K562 (cell line): ENCODE results near the gene PLAGL1. TPM values are rescaled to one million over a fixed set of nuclear protein-coding genes. Genes with fewer than 3 reads are reported as not detected.

ENCODE experiments used
- ATAC-seq: fragments of 200-7000 bp; cut with Tn5 transposase; 3 replicates; pipeline ENCODE4 v1.9.1; 2020; ENCODE audit warnings: moderate library complexity
- BruUV-seq: library from RNA; stranded (reverse); fragments of 400-500 nt; replicated peaks from 2 replicates; lab custom pipeline; 2021; lab: Mats Ljungman, UMichigan
- CTCF ChIA-PET: fragments of 300-600 bp; formaldehyde crosslinking; extraction: SDS; loops from one replicate; lab custom pipeline; 2021; ENCODE audit warnings: low intra/inter-chr PET ratio; lab: Yijun Ruan, JAX
- POLR2A ChIA-PET: fragments of 300-600, 350-650 bp; sonication (Branson Sonifier 250); formaldehyde crosslinking; extraction: SDS; loops from one replicate; lab custom pipeline; 2021; ENCODE audit warnings: antibody characterized with exemption, inconsistent platforms; lab: Yijun Ruan, JAX
- DNase-seq, 4 experiments: peaks; one replicate each; pipeline versions ENCODE4 v3.0.0 to v3.0.0-alpha.2; 2011 to 2018; ENCODE audit warnings: low spot score in 3 of 4, mixed read lengths in 3 of 4; ENCODE audit errors: extremely low read depth in 1 of 4
- FAIRE-seq: peaks from 2 replicates; lab custom pipeline; 2011; peaks lifted over from hg19 to GRCh38; lab: Jason Lieb, UNC
- H2AFZ ChIP-seq: 2 replicates; pipeline ENCODE4 v1.6.0; 2011; ENCODE audit warnings: low read depth, low read length, control low read depth, inconsistent platforms
- H3K27ac ChIP-seq: fragments of 200-600 bp; 3 replicates; pipeline ENCODE4 v1.8.0; 2011; ENCODE audit warnings: low read depth, mild to moderate bottlenecking, control low read depth, inconsistent platforms, low read length, moderate library complexity, mixed read lengths; ENCODE audit errors: extremely low read depth
- H3K27me3 ChIP-seq, 2 experiments: fragments of 300-600 bp in 1 of 2; 2 replicates in 1 of 2; 3 replicates in 1 of 2; pipeline versions ENCODE4 v1.6.0 to v1.8.0; 2011; ENCODE audit warnings: inconsistent platforms in 2 of 2, low read length in 2 of 2, mild to moderate bottlenecking in 1 of 2, mixed read lengths in 1 of 2, moderate library complexity in 1 of 2; ENCODE audit not compliant: control insufficient read depth in 2 of 2, insufficient read depth in 2 of 2
- H3K36me3 ChIP-seq: fragments of 300-600 bp; 3 replicates; pipeline ENCODE4 v1.8.0; 2011; ENCODE audit warnings: mild to moderate bottlenecking, low read length, inconsistent platforms; ENCODE audit not compliant: control insufficient read depth, insufficient read depth
- H3K4me1 ChIP-seq, 2 experiments: fragments of 200-600 bp in 1 of 2; replicated peaks in 1 of 2; 2 replicates in 1 of 2; 3 replicates in 1 of 2; pipeline versions ENCODE4 v1.5.1 to v1.8.0; 2011; ENCODE audit warnings: inconsistent platforms in 2 of 2, low read length in 2 of 2, mild to moderate bottlenecking in 1 of 2, mixed read lengths in 1 of 2, moderate library complexity in 1 of 2; ENCODE audit not compliant: control insufficient read depth in 2 of 2, insufficient read depth in 2 of 2
- H3K4me2 ChIP-seq: 2 replicates; pipeline ENCODE4 v1.6.1; 2011; ENCODE audit warnings: low read length, control low read depth, inconsistent platforms, mixed read lengths; ENCODE audit not compliant: insufficient read depth
- H3K4me3 ChIP-seq: fragments of 200-600 bp; sonication (generic), shearing (Covaris generic); 2 replicates; pipeline ENCODE4 v1.5.1; 2016; ENCODE audit warnings: control low read depth, inconsistent platforms
- H3K79me2 ChIP-seq: fragments of 200-600 bp; 3 replicates; pipeline ENCODE4 v1.8.0; 2011; ENCODE audit warnings: low read length, inconsistent platforms; ENCODE audit not compliant: control insufficient read depth, insufficient read depth
- H3K9ac ChIP-seq, 2 experiments: 2 replicates each; pipeline versions ENCODE4 v1.6.0 to v1.6.1; 2011; ENCODE audit warnings: low read depth in 2 of 2, low read length in 2 of 2, control low read depth in 1 of 2, inconsistent platforms in 1 of 2, mild to moderate bottlenecking in 1 of 2, mixed read lengths in 1 of 2; ENCODE audit not compliant: insufficient read depth in 1 of 2
- H3K9me1 ChIP-seq: one replicate; pipeline ENCODE4 v1.6.0; 2011; ENCODE audit warnings: inconsistent platforms, mild to moderate bottlenecking, low read length, moderate library complexity; ENCODE audit not compliant: control insufficient read depth, insufficient read depth
- H3K9me3 ChIP-seq: replicated peaks from 2 replicates; pipeline ENCODE4 v1.5.1; 2011; ENCODE audit warnings: low read depth, low read length, inconsistent platforms; ENCODE audit not compliant: control insufficient read depth, insufficient read depth
- H4K20me1 ChIP-seq: replicated peaks from 2 replicates; pipeline ENCODE4 v1.6.1; 2011; ENCODE audit warnings: low read length, inconsistent platforms, mixed read lengths; ENCODE audit not compliant: control insufficient read depth, insufficient read depth
- ARNT ChIP-seq, 2 experiments: fragments of 450-650 bp; IDR thresholded peaks; 2 replicates each; pipeline ENCODE4 v1.6.1; 2016; ENCODE audit warnings: mild to moderate bottlenecking in 1 of 2
- BACH1 ChIP-seq: fragments of 200-800 bp; sonication (Bioruptor generic); IDR thresholded peaks from 2 replicates; pipeline ENCODE4 v1.6.1; 2016; ENCODE audit warnings: missing genetic modification characterization, missing compliant biosample characterization
- BRF1 ChIP-seq: IDR thresholded peaks from 3 replicates; pipeline ENCODE4 v1.6.1; 2011; ENCODE audit warnings: borderline replicate concordance, mild to moderate bottlenecking; ENCODE audit not compliant: insufficient read length; ENCODE audit errors: extremely low read depth
- CEBPB ChIP-seq: fragments of 450-650 bp; IDR thresholded peaks from 2 replicates; pipeline ENCODE4 v1.6.1; 2016; ENCODE audit warnings: missing genetic modification characterization, missing compliant biosample characterization
- CEBPG ChIP-seq, 3 experiments: fragments of 200-800 bp in 1 of 3; sonication (Bioruptor generic) in 1 of 3; sonication (generic) in 1 of 3; formaldehyde crosslinking in 1 of 3; IDR thresholded peaks in 2 of 3; conservative IDR thresholded peaks in 1 of 3; 2 replicates each; pipeline versions ENCODE4 v1.6.1 to v1.8.0; 2016 to 2022; ENCODE audit warnings: missing compliant biosample characterization in 2 of 3, missing genetic modification characterization in 2 of 3, mild to moderate bottlenecking in 1 of 3, missing genetic modification reagents in 1 of 3
- CHCHD3 ChIP-seq: fragments of 250-450 bp; sonication (Bioruptor Pico); IDR thresholded peaks from 2 replicates; pipeline ENCODE4 v2.1.2; 2022; ENCODE audit warnings: mild to moderate bottlenecking
- CREB5 ChIP-seq: fragments of 250-450 bp; sonication (Bioruptor Pico); IDR thresholded peaks from 2 replicates; pipeline ENCODE4 v1.5.0; 2020; ENCODE audit warnings: mild to moderate bottlenecking
- FOXK1 ChIP-seq: sonication (generic); formaldehyde crosslinking; IDR thresholded peaks from 2 replicates; pipeline ENCODE4 v1.8.0; 2022; ENCODE audit warnings: missing genetic modification reagents, mild to moderate bottlenecking, borderline replicate concordance
- HES1 ChIP-seq: fragments of 450-650 bp; IDR thresholded peaks from 2 replicates; pipeline ENCODE4 v1.6.1; 2016; ENCODE audit warnings: low read depth, mild to moderate bottlenecking, moderate library complexity
- MEF2D ChIP-seq: conservative IDR thresholded peaks from 2 replicates; pipeline ENCODE4 v1.6.1; 2016; ENCODE audit warnings: low read depth, missing genetic modification characterization, missing compliant biosample characterization
- RBFOX2 ChIP-seq: fragments of 200-400 bp; formaldehyde crosslinking; IDR thresholded peaks from 2 replicates; pipeline ENCODE4 v1.6.1; 2017; ENCODE audit warnings: low read depth, mild to moderate bottlenecking, low read length, moderate library complexity
- RNF2 ChIP-seq: sonication (generic); IDR thresholded peaks from 2 replicates; pipeline ENCODE4 v1.6.1; 2016
- U2AF1 ChIP-seq: fragments of 200-400 bp; formaldehyde crosslinking; optimal IDR thresholded peaks from 2 replicates; pipeline ENCODE3; 2017; ENCODE audit warnings: mild to moderate bottlenecking, low read depth, low read length, moderate library complexity
- ZBTB33 ChIP-seq: sonication (generic); formaldehyde crosslinking; IDR thresholded peaks from 2 replicates; pipeline ENCODE4 v1.8.1; 2023; ENCODE audit warnings: mild to moderate bottlenecking, missing genetic modification reagents
- ZNF124 ChIP-seq: sonication (generic); formaldehyde crosslinking; IDR thresholded peaks from 2 replicates; pipeline ENCODE4 v1.8.1; 2022; ENCODE audit warnings: missing genetic modification reagents
- ZNF232 ChIP-seq: sonication (generic); formaldehyde crosslinking; IDR thresholded peaks from 2 replicates; pipeline ENCODE4 v1.8.0; 2022; ENCODE audit warnings: mild to moderate bottlenecking, missing genetic modification reagents
- ZNF384 ChIP-seq: IDR thresholded peaks from 2 replicates; pipeline ENCODE4 v1.6.1; 2012; ENCODE audit warnings: low read depth, low read length, improper control_type of control experiment
- WGBS: fragments of 100-300 bp; shearing (Covaris generic); methylation state at CpG from one replicate; pipeline ENCODE4 v1.1.6; 2016; ENCODE audit warnings: low coverage, mixed read lengths; ENCODE audit not compliant: insufficient coverage; ENCODE audit errors: missing lambda C conversion rate; 5-methylcytosine and 5-hydroxymethylcytosine counted together
- in situ Hi-C: fragments of 300-500 bp; cut with MboI; formaldehyde crosslinking; loops from 4 replicates; pipeline ENCODE4 v1.15.0; 2018; ENCODE audit warnings: inconsistent platforms, mixed read lengths
- intact Hi-C: fragments of 100-400 bp; cut with micrococcal nuclease; formaldehyde crosslinking; loops from 2 replicates; pipeline ENCODE4 v1.14.2; 2022
- polyA plus RNA-seq, 8 experiments: library from polyadenylated mRNA; depleted of rRNA in 4 of 8; stranded (reverse) in 5 of 8; unstranded in 3 of 8; fragments of >200 nt; fragmentation: Nextera tagmentation in 2 of 8; fragmentation: Illumina TruSeq in 1 of 8; extraction: Ambion mirVana in 2 of 8; extraction: Trizol in 1 of 8; gene quantifications; 2 replicates each; pipeline versions ENCODE4 v1.2.1 to v1.2.3, GENCODE V29; 2011 to 2014; ENCODE audit warnings: inconsistent platforms in 1 of 8, missing spikeins in 1 of 8
- total RNA-seq, 7 experiments: library from RNA; depleted of rRNA in 6 of 7; stranded (reverse); fragments of >200 nt in 6 of 7; fragmentation: Illumina TruSeq in 2 of 7; extraction: Trizol in 2 of 7; gene quantifications; 2 replicates each; pipeline versions ENCODE4 v1.2.1 to v1.2.3, GENCODE V29; 2011 to 2021; ENCODE audit warnings: low replicate concordance in 1 of 7

PLAGL1 gene
- total and polyA plus RNA-seq, 9 of the 15 experiments (the other 6 are each of a cell fraction or from before 2014, with no cell fraction given), result 4.9 to 29.6 (median 13.2) TPM

GRCh38 chr6:143967706-143968376 lies 40.2 kb downstream of the PLAGL1 start:
- Histone ChIP-seq H4K20me1 (no peaks in the 10 kb centered on the region), H3K4me3 (no peak overlapping the region), H3K36me3 (peaks cover 9% of the 10 kb centered on the region; the same call in 2 of the 3 replicates), H3K27me3 (no peaks in the 10 kb centered on the region), H3K9me1 (no peaks in the 10 kb centered on the region), H2AFZ (no peak overlapping the region), H3K27ac (no peak overlapping the region), H3K4me2 (no peak overlapping the region), H3K9me3 (no peaks in the 10 kb centered on the region), H3K79me2 (no peaks in the 10 kb centered on the region), H3K4me1 (peaks cover 0 to 26% of the 10 kb centered on the region in 2 experiments; a peak in 4 of 5 replicates), H3K9ac (no peak overlapping the region)
- ChIA-PET POLR2A (no interaction called here), CTCF (no interaction called here)
- ATAC-seq (no peak), DNase-seq (no peak), FAIRE-seq (no peak)
- in situ Hi-C loops, result no loop called here
- WGBS, result 33% methylated on average over 5 of the region's 5 CpGs
- no TSS peak for BruUV-seq
- intact Hi-C loops, result no loop called here
- no peak for TF ChIP-seq MEF2D (tag)
- no peak for TF ChIP-seq ZNF232 (CRISPR knock-in tag)
- no peak for TF ChIP-seq HES1
- no peak for TF ChIP-seq CEBPG (CRISPR knock-in tag; IDR thresholded peaks at IDR 0.05)
- peak in 1 of 2 experiments; percentile 38; a peak in 1 of 4 replicates for TF ChIP-seq CEBPG (tag; conservative IDR thresholded peaks at IDR 0.05 in 1 of 2, IDR thresholded peaks at IDR 0.05 in 1 of 2)
- no peak for TF ChIP-seq RNF2
- no peak for TF ChIP-seq BRF1
- no peak for TF ChIP-seq U2AF1
- no peak for TF ChIP-seq CREB5 (CRISPR knock-in tag)
- no peak for TF ChIP-seq ZNF124 (CRISPR knock-in tag)
- no peak for TF ChIP-seq ARNT (IDR thresholded peaks at IDR 0.05)
- no peak for TF ChIP-seq RBFOX2
- no peak for TF ChIP-seq BACH1 (tag)
- TF ChIP-seq FOXK1 (CRISPR knock-in tag), result no peak
- no peak for TF ChIP-seq CHCHD3 (CRISPR knock-in tag)
- TF ChIP-seq ZBTB33 (CRISPR knock-in tag), result no peak
- peak; percentile 45; the same call in 1 of the 2 replicates for TF ChIP-seq CEBPB (tag)
- TF ChIP-seq ZNF384, result peak; percentile 29; the same call in 1 of the 2 replicates
